Measurements from ENCODE around the gene CLCN5.

CLCN5 gene

DNA sequence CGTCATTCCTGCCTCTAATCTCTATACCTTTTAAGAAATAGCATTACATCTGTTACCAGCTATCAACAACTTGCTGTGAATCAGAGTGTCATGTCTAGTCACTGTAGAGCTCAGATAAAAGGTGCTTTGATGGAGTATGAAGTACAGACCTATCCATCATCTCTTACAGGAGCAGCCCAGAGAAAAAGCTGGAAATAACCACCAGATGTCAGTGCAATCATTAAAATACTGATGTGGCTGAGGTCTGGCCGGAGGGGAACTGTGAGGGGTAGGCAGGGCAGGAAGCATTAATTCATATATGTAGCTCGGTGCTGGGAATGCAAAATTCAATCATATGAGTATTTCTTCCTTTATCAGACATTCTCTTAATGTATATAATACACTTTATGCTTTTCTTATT, 177.8 kb downstream of the CLCN5 start:
- TF ChIP-seq, protein P1, sequence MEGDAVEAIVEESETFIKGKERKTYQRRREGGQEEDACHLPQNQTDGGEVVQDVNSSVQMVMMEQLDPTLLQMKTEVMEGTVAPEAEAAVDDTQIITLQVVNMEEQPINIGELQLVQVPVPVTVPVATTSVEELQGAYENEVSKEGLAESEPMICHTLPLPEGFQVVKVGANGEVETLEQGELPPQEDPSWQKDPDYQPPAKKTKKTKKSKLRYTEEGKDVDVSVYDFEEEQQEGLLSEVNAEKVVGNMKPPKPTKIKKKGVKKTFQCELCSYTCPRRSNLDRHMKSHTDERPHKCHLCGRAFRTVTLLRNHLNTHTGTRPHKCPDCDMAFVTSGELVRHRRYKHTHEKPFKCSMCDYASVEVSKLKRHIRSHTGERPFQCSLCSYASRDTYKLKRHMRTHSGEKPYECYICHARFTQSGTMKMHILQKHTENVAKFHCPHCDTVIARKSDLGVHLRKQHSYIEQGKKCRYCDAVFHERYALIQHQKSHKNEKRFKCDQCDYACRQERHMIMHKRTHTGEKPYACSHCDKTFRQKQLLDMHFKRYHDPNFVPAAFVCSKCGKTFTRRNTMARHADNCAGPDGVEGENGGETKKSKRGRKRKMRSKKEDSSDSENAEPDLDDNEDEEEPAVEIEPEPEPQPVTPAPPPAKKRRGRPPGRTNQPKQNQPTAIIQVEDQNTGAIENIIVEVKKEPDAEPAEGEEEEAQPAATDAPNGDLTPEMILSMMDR (IDR thresholded peaks at IDR 0.05; ENCODE audit: low read depth, low read length) = no peak
- H3K4me3 ChIP-seq (ENCODE audit: low read depth, low read length) = no peak overlapping the region

DNA sequence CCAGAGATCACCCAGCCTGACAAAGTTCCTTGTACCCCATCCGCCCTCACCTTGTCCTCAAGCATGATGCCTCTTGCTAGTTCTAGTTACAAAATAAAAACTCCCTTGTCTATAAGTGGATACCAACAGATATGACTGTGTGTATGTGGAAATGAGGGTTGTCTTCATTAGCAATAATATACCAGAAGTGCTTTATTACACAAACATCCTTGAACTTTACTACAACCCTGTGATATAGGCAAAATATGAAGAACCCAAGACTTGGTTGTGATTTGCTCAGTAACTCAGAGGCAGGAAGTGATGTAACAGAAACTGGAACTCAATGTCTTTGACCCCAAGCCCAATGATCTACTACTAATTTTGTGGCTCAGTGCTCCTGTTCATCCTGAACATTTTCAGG, 180.8 kb downstream of the CLCN5 start:
- TF ChIP-seq, protein P1 (IDR thresholded peaks at IDR 0.05; ENCODE audit: low read depth, low read length) = no peak
- H3K4me3 ChIP-seq (ENCODE audit: low read depth, low read length) = no peak overlapping the region

DNA sequence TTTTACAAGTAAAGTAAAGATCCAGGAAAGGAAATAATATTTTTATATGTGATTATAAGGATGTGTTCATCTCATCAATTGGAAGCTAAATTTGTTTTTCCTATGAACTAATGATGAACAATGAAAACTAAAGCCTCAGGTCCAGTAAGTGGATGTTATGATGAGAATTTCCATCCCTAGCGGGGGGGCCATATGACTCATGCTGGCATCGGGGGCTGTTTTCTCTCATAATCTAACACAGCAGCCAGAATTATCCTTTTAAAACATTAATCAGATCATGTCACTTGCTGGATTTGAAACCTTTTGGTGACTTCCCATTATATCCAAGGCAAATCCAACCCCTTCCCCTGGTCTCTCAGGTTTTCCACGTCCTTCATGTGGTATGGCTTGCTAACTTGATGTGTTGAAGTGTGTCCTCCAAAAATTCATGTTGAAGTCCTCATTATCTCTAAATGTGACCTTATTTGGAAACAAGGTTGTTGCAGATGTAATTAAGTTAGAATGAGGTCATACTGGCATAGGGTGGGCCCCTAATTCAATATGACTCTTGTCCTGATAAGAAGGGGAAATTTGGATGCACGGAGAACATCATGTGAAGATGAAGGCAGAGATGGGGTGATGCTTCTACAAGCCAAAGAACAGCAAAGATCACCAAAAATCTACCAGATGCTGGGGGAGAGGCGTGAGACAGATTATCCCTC, 181.6 kb downstream of the CLCN5 start:
- TF ChIP-seq, protein P1 (IDR thresholded peaks at IDR 0.05; ENCODE audit: low read depth, low read length) = no peak

DNA sequence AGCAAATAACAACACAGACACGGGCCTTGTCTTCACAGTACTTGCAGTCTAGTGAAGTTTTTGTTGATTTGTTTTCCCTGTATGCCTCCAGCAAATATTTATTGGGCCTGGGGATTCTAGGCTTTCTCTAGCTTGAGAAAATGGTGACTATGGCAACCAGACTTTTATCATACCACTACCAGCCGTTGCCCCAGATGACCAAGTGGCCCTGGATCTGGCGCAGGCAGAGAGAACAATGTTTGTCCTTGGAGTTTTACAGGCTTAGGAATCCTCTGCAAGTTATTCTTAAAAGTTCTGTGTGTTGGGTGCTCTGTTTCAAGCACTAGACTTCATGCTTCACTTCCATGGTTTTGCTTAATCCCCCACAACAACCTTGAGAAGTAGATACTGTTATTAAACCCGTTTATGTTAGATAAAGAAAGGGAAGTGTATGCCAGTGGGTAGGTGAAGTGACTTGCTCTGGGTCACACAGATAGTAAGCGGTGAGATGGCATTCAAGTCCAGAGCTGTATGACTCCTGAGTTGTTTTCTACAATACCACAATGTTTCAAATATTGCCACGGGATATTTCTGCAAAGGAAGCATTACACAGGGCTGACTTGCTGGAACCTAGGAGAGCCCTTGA, 183.8 kb downstream of the CLCN5 start:
- TF ChIP-seq, protein P1 (IDR thresholded peaks at IDR 0.05; ENCODE audit: low read depth, low read length) = no peak
- no peak overlapping the region for H3K4me3 ChIP-seq (ENCODE audit: low read depth, low read length)

More for the DNA sequence above, 181.6 kb downstream of the CLCN5 start:
- no peak overlapping the region for H3K4me3 ChIP-seq (ENCODE audit: low read depth, low read length)

DNA sequence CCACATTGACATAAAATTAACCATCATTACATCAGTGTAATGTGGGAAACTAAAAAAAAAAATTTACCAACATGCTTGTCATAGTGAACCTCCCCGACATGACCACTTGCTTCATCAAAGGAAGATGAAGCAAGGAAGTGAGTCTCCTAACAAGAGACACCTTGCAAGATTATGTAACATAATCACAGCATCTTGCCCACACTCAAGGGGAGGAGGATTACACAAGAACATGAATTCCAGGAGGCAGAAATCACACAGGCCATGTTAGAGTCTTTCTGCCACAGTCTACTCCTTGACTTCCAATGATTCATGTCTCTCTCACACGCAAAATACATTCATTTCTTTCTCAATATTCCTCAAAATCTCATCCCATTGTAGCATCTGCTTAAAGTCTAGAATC, 185.1 kb downstream of the CLCN5 start:
- TF ChIP-seq, protein P1 (IDR thresholded peaks at IDR 0.05; ENCODE audit: low read depth, low read length) = no peak
- no peak overlapping the region for H3K4me3 ChIP-seq (ENCODE audit: low read depth, low read length)

DNA sequence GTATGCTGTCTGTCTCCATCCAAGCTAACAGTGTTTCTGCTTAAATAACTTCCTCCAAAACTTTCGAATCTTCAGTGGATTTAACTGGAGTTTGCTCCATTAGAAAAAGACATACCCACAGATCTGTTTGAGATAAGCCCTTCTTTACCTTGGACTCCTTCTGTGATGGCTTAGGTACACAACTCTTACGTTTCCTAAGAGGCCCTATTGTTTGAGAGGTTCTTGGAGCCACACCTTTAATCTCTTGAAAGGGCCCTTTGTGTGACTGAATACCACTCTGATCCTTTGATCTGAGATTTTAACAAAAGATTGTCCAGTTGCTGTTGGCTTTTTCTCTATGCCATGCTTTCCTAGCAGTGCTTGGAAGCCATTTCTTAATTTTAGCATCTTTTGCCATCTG, 185.9 kb downstream of the CLCN5 start:
- no peak overlapping the region for H3K4me3 ChIP-seq (ENCODE audit: low read depth, low read length)
- TF ChIP-seq, protein P1 (IDR thresholded peaks at IDR 0.05; ENCODE audit: low read depth, low read length) = no peak

DNA sequence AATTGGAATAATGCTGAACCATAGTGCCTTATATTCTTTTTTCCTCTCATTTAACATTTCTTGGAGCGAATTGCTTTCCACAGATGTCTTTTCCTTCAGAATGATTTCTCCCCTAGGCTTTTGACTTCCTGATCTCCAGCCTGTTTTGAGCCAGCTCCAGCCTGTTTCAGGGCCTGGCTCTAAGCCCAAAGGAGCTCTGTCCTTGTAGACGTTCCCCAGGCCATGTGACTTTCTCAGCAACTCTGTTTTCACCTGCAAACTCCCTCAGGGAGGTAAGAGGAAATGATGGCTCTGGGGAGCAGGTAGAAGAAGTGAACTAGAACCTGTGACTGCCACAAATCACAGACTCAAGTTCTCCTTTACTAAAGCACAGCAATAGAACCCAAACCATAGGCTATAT, 189.3 kb downstream of the CLCN5 start:
- TF ChIP-seq, protein P1 (IDR thresholded peaks at IDR 0.05; ENCODE audit: low read depth, low read length) = no peak
- no peak overlapping the region for H3K4me3 ChIP-seq (ENCODE audit: low read depth, low read length)
